Measurements from ENCODE around the gene PCA3. TPM values are rescaled to one million over a fixed set of nuclear protein-coding genes. Genes with fewer than 3 reads are reported as not detected.

The PCA3 gene
- total and polyA plus RNA-seq, 10 of the 15 experiments (the other 5 are each of a cell fraction or from before 2014, with no cell fraction given), result 0.05 TPM; not detected in 9

- no peak for TF ChIP-seq REST (IDR thresholded peaks at IDR 0.05; ENCODE audit: low read depth, low read length)
- TF ChIP-seq HDAC6 (IDR thresholded peaks at IDR 0.05; ENCODE audit: unreplicated experiment), result no peak
- no peak for TF ChIP-seq TCF7 (IDR thresholded peaks at IDR 0.05; ENCODE audit: borderline replicate concordance)
- no peak for TF ChIP-seq ZBED1 (IDR thresholded peaks at IDR 0.05; ENCODE audit: borderline replicate concordance)
- TF ChIP-seq, protein P1, sequence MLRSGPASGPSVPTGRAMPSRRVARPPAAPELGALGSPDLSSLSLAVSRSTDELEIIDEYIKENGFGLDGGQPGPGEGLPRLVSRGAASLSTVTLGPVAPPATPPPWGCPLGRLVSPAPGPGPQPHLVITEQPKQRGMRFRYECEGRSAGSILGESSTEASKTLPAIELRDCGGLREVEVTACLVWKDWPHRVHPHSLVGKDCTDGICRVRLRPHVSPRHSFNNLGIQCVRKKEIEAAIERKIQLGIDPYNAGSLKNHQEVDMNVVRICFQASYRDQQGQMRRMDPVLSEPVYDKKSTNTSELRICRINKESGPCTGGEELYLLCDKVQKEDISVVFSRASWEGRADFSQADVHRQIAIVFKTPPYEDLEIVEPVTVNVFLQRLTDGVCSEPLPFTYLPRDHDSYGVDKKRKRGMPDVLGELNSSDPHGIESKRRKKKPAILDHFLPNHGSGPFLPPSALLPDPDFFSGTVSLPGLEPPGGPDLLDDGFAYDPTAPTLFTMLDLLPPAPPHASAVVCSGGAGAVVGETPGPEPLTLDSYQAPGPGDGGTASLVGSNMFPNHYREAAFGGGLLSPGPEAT (IDR thresholded peaks at IDR 0.05; ENCODE audit: low read depth), result no peak
- TF ChIP-seq NR2F1 (conservative IDR thresholded peaks at IDR 0.05), result no peak
These were observed 13.2 kb upstream of the PCA3 start (continued) for GRCh38 chr9:76751001-76751400.

DNA sequence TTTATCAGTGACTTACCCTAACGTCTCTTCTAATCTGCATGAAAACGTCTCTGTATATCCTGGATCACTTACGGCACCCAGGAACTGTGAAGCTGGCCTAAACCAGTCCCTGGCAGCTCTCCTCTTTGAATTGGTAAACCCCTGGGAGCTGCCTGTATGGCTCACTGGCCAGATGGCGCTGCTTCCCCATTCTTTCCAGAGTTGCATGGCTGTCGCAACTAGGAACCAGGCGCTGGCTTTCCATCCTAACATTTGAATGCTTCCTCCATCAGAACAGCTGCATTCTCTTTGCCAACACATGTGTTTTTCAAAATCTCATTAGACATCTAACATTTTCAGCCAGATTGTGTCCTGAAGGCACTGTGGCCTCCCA is 8.0 kb upstream of the PCA3 start:
- intact Hi-C loops (cut with micrococcal nuclease; ENCODE audit: unreplicated experiment) (loop anchor here (5.0 kb wide), 1 partner anchor 231 kb away; no protein-coding TSS in a partner anchor), in situ Hi-C loops (cut with MboI) (no loop called here)
- no peak for DNase-seq (ENCODE audit: low read depth, low spot score)
- Histone ChIP-seq H3K4me1 (ENCODE audit: control insufficient read depth, insufficient read depth, low read length) (peaks cover 3% of the 10 kb centered on the region; the same call in 1 of the 2 replicates), H3K27ac (ENCODE audit: control insufficient read depth, insufficient read depth) (no peak overlapping the region), H3K4me2 (ENCODE audit: control insufficient read depth, insufficient read depth) (peak overlapping the region; percentile 74), H3K27me3 (replicated peaks in 1 of 2; ENCODE audit: control insufficient read depth in 2 of 2, insufficient read depth in 2 of 2, low read length in 1 of 2) (no peaks in the 10 kb centered on the region), H2AFZ (ENCODE audit: control insufficient read depth, low read depth, low read length) (0 out of 2 replicates have a peak overlapping the region, but pooled peaks have one; percentile 30), H4K20me1 (ENCODE audit: control insufficient read depth, insufficient read depth) (no peaks in the 10 kb centered on the region), H3K4me3 (peak overlapping the region; percentile 50), H3K9me3 (replicated peaks; ENCODE audit: control insufficient read depth, insufficient read depth, low read length) (no peaks in the 10 kb centered on the region), H3K79me2 (ENCODE audit: control insufficient read depth, insufficient read depth, low read length) (no peaks in the 10 kb centered on the region), H3K9ac (ENCODE audit: control insufficient read depth, insufficient read depth, low read length) (no peak overlapping the region), H3K36me3 (ENCODE audit: control insufficient read depth in 2 of 2, insufficient read depth in 2 of 2, low read length in 1 of 2) (no peaks in the 10 kb centered on the region)
- 35% methylated on average over 6 of the region's 6 CpGs for WGBS (ENCODE audit: insufficient coverage, insufficient replicate concordance, low lambda C conversion rate, missing lambda C conversion rate)
- CTCF ChIA-PET, result interaction anchor here (0.6 to 1.5 kb wide), 2 partner anchors 10 to 33 kb away, joined by 3 read pairs; no protein-coding TSS in a partner anchor
- TF ChIP-seq RAD21 (IDR thresholded peaks at IDR 0.05; ENCODE audit: insufficient read depth, low read depth, low read length) (0 out of 2 replicates have a peak, but pooled peaks have one; percentile 14), CTCF (IDR thresholded peaks at IDR 0.05 in 2 of 3, conservative IDR thresholded peaks at IDR 0.05 in 1 of 3; ENCODE audit: control insufficient read depth in 2 of 3, extremely low read depth in 1 of 3, insufficient read depth in 1 of 3, low read depth in 3 of 3, low read length in 3 of 3) (peak in 2 of 3 experiments; percentile 26 to 31; a peak in 3 of 6 replicates)
- TF ChIP-seq, protein P2, sequence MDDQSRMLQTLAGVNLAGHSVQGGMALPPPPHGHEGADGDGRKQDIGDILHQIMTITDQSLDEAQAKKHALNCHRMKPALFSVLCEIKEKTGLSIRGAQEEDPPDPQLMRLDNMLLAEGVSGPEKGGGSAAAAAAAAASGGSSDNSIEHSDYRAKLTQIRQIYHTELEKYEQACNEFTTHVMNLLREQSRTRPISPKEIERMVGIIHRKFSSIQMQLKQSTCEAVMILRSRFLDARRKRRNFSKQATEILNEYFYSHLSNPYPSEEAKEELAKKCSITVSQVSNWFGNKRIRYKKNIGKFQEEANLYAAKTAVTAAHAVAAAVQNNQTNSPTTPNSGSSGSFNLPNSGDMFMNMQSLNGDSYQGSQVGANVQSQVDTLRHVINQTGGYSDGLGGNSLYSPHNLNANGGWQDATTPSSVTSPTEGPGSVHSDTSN (IDR thresholded peaks at IDR 0.05; ENCODE audit: insufficient replicate concordance, low read depth, low read length), result no peak
- no peak for FAIRE-seq
- RAD21 ChIA-PET (ENCODE audit: unreplicated experiment), result no interaction called here
- ATAC-seq, result peak; percentile 58
- SMC1A ChIA-PET (ENCODE audit: uncharacterized antibody, unreplicated experiment), result interaction anchor here (1.4 kb wide), 2 partner anchors 8 to 395 kb away, joined by 3 read pairs; partner anchors contain the start of gene PCA3
- BruUV-seq (replicated peaks), result no TSS peak
- POLR2A ChIA-PET, result no interaction called here

All from GM12878 (cell line).